ENCODE measurements around the gene MN1.

Gene MN1

GRCh38 chr22:27827604-27828587 is 26.3 kb upstream of the MN1 start:
- no peak for DNase-seq (ENCODE audit: low read depth)

DNA sequence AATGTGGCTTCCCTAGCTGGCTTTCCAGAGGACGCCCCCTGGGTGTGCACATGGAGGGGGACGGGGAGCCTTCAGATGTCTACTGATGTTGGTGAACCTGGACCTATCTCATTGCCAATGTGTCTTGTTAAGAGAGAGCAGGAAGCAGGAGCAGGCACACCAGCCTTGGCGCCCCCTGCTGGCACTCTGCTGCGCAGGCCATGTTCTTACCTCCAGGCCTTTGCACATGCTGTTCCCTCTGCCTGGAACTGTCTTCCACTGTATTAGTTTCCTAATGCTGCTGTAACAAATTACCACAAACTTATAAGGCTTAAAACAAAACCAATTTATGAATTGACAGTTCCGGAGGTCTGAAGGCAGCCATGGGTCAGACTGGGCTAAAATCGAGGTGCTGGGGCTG is 23.6 kb upstream of the MN1 start:
- no peak for DNase-seq (ENCODE audit: low read depth)

DNA sequence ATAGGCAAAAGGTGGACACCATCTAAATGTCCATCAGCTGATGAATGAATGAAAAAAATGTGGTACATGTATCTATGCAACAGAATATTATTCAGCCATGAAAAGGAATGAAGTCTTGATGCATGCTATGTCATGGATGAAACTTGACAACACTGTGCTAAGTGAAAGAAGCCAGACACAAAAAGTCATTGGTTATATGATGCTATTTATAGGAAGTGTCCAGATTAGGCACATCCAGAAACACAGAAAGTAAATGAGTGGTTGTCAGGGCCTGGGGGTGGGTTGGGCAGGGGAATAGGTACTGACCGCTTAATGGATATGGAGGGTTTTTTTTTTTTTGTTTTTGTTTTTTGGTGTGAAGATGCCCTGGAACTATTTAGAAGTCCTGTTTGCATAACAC is 21.7 kb upstream of the MN1 start:
- no peak for DNase-seq (ENCODE audit: low read depth)

GRCh38 chr22:27820896-27821866 is 19.6 kb upstream of the MN1 start:
- no peak for DNase-seq (ENCODE audit: low read depth)

GRCh38 chr22:27816552-27816951 is 15.0 kb upstream of the MN1 start:
- DNase-seq (ENCODE audit: low read depth): no peak

DNA sequence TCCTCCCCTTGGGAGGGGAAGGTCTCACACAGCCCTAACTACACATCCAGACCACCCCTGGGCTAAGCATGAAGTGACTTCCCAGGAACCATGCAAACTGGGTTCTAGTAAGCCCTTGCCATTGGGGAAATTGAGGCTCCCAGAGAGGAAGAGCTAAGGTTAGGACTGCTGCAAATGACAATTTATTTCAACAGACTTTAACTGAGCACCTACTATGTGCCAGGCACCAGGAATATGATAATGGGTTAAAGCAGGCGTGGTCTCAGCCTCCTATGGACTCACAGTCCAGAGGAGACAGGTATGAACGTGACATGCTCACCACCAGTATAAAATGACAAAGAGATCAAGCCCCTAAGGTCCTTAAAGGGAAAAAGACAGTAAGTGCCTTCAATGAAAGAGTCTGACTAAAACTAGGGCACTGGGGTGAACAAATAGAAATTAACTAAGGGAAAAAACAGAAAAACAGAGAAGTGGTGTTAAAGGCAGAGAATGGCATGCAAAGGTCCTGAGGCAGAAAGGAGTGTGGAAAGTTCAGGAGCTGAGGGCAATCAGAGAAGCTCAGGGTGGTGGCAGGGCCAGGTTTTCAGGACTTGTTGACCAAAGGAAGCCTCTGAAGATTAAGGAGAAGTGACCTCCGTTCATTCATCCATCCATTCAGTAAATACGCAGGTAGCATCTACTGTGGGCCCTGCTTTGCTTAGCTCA is 14.4 kb upstream of the MN1 start:
- DNase-seq (ENCODE audit: low read depth): no peak

DNA sequence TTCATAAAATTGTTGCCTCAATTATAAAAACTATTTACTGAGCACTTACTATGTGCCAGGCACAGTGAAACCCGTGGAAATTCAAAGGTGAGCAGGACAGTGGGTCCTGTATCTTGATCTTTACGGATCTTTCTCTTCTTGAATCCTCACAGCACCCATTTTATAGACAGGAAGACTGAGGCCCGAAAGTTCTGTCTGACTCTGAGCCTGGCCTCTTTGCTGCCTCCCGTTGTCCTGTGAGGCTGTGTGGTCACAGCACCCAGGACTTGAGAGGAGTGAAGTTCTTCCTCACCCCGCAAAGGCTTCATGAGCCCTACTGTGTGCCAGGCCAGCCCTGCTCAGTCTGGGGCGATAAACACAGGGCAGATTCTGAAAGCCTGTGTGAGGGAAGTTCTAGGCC is 13.4 kb upstream of the MN1 start:
- DNase-seq (ENCODE audit: low read depth): no peak

DNA sequence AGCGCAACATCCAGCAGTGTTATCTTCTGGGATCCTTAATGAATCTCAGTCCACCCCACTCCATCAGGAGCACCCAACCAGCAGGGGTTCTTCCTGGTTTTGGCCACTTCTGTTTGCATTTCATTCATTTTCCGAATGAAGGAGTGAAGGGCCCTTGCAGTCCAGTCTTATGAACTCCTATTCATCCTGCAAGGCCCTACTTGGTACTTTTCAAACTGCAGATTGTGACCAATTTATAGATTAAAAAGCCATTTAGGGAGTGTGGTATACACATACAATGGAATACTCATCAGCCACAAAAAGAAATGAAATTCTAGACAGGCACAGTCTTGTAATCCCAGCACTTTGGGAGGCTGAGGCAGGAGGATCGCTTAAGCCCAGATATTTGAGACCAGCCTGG is 10.2 kb upstream of the MN1 start:
- DNase-seq (ENCODE audit: low read depth): no peak

- no peak for DNase-seq (ENCODE audit: low read depth)
These were observed 9.1 kb upstream of the MN1 start for GRCh38 chr22:27810609-27811151.

DNA sequence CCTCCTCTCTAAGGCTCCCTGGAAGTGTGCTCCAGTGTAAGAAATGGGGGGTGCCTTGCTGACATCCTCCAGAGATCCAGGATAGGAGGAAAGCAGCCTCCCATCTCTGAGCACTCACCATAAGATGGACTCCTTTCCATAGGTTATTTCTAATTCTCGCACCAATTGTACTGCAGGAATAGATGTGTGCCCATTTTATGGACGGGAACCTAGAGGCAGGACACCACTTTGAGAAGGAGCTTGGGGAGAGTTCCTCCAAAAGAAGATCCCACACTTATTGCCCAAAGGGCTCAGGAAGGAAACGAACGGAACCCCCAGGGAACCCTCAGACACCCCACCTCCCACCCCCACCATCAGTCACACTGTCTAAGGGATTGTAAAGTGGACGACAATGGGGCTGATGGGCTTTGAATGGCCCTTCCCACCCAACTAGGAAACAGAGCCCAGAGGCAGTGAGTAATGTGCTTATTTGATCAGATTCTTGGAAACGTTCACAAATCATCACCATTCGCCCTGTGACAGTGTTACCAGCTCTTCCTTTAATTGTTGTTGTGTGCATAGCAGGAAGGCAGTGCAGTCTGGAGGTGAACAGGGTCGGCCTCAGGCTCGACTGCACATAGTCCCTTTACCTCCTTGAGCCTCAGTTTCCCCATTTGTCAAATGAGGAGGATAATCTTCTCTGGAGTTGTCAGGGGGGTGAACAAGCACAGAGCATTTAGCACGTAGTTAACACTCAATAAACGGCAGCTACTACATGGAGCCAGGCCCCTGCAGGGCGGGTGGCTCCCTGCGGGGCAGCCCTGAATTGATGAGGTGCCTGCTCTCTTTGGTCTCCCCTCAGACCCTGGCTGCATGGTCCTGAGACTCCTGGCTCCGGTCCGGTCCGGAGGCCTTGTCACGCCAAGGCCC is 8.4 kb upstream of the MN1 start:
- no peak for DNase-seq (ENCODE audit: low read depth)

DNA sequence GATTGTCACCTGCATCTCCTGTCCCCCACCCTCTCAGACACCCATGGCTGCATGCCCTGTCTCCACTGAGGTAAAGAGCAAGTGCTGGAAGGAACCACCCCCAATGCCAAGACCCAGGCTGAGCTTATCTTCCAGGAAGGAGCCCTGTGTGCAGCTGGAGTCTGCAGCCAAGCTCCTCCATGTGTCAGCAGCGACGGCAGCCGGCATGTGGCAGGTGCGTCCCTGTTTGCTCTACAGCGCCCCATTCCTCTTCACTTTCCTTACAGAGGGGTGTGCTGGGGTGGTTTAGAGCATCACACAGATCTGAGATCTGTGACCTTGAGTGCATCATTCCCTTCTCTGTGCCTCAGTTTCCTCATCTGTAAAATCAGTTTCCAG is 7.7 kb upstream of the MN1 start:
- no peak for DNase-seq (ENCODE audit: low read depth)

- DNase-seq (ENCODE audit: low read depth): no peak
These were observed 7.1 kb upstream of the MN1 start for GRCh38 chr22:27808451-27809225.

DNA sequence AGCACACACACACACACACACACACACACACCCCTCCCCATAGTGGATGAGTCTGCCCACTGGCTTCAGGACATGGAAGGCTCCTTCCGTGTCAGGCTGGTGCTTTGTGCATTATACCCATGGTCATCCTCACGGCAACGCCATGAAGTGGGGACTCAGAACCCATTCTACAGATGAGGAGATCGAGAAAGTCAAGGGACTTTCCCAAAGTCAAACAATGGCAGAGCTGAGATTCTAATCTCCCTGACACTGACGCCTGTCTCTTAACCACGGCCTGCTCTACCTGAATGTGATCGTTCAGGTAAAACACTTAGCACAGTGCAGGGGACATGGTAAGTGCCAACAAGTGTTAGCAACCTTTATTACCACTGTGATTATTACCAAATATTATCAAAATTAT is 4.3 kb upstream of the MN1 start:
- DNase-seq (ENCODE audit: low read depth): no peak

- peak; percentile 30 for DNase-seq (ENCODE audit: low read depth)
These were observed 3.1 kb upstream of the MN1 start for GRCh38 chr22:27804470-27805297.

DNA sequence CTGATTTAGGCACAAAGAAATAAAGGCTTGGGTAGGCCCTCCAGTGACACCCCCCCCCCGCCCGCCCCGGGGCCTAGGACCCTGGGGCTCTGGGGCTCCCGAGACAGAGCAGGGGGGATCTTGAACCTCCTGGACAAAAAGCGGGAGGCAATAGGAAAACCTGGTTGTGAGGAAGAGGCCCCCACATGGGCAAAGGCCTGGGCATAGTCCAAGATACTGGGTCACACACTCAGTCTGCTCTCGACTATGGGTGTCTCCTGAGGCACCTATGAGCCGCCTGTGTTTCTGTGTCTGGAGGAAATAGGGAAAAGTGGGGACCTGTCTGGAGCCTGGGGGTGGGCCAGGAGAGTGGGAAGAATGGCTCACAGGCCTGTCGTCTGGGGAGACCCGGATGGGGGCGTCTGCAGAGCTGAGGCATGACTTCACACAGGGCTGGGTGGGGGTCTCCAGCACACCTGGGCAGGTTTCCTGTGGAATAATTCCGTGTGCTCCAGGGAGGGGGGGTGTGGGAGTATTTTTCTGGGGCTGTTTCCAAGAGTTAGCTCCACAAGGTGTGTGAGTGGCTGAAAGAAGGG is 2.4 kb upstream of the MN1 start:
- DNase-seq (ENCODE audit: low read depth): no peak

GRCh38 chr22:27802346-27803073 is 954 bp upstream of the MN1 start:
- DNase-seq (ENCODE audit: low read depth): no peak

DNA sequence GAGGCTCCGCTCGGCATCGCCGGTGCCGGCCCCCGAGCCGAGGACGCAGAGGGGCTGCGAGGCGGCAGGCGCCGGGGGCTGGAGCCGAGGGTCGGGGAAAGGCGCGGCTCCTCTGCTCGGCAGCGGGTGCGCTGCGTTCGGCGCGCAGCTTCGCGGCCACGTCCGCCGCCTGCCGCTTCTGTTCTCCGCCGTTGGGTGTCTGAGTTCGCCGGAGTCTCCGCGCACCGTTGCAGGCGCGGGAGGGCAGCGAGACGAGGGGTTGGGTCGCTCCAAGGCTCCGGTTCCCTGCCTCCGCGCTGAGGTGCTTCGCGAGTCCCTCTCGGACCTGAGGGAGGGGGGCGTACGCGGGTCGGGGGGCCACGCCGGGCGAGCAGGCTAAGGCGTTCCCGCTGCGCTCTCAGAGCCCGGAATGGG is 347 bp downstream of the MN1 start:
- DNase-seq (ENCODE audit: low read depth): no peak
